ENCODE results near the gene GYPB.
"Not testable (repeated sequence)": the region's sequence is repeated elsewhere in the genome, so short reads cannot be mapped to it uniquely, and the experiment has no call there.

- TF ChIP-seq, protein P1, sequence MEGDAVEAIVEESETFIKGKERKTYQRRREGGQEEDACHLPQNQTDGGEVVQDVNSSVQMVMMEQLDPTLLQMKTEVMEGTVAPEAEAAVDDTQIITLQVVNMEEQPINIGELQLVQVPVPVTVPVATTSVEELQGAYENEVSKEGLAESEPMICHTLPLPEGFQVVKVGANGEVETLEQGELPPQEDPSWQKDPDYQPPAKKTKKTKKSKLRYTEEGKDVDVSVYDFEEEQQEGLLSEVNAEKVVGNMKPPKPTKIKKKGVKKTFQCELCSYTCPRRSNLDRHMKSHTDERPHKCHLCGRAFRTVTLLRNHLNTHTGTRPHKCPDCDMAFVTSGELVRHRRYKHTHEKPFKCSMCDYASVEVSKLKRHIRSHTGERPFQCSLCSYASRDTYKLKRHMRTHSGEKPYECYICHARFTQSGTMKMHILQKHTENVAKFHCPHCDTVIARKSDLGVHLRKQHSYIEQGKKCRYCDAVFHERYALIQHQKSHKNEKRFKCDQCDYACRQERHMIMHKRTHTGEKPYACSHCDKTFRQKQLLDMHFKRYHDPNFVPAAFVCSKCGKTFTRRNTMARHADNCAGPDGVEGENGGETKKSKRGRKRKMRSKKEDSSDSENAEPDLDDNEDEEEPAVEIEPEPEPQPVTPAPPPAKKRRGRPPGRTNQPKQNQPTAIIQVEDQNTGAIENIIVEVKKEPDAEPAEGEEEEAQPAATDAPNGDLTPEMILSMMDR (IDR thresholded peaks at IDR 0.05; ENCODE audit: extremely low read depth in 1 of 2, insufficient read depth in 1 of 2, low read depth in 1 of 2, low read length in 2 of 2): not testable (repeated sequence)
- TF ChIP-seq POLR2A (IDR thresholded peaks at IDR 0.05; ENCODE audit: low read depth, low read length): not testable (repeated sequence)
Measured at GRCh38 chr4:144007960-144008359, 11.2 kb downstream of the GYPB start.
